GM12865 (cell line): ENCODE results near the gene SKP2.

Experiments
- DNase-seq: peaks from one replicate; pipeline ENCODE4 v3.0.0; 2010; ENCODE audit warnings: low read depth
- H3K4me3 ChIP-seq: 2 replicates; pipeline ENCODE4 v1.5.1; 2011; ENCODE audit warnings: mild to moderate bottlenecking, low read depth, low read length, control low read depth
- CTCF ChIP-seq: IDR thresholded peaks from 2 replicates; pipeline ENCODE4 v1.5.1; 2011; ENCODE audit warnings: low read length, control low read depth, low read depth, inconsistent platforms; ENCODE audit not compliant: insufficient read depth; ENCODE audit errors: missing control alignments

The SKP2 gene

GRCh38 chr5:36208786-36209185 is 56.9 kb downstream of the SKP2 start:
- TF ChIP-seq CTCF, result no peak
- DNase-seq, result no peak
- H3K4me3 ChIP-seq, result no peak overlapping the region

GRCh38 chr5:36209664-36210063 is 57.8 kb downstream of the SKP2 start:
- H3K4me3 ChIP-seq, result no peak overlapping the region
- no peak for TF ChIP-seq CTCF
- no peak for DNase-seq

GRCh38 chr5:36214436-36214835 is 62.5 kb downstream of the SKP2 start:
- TF ChIP-seq CTCF, result no peak
- no peak for DNase-seq
- no peak overlapping the region for H3K4me3 ChIP-seq

- H3K4me3 ChIP-seq, result no peak overlapping the region
- no peak for DNase-seq
- TF ChIP-seq CTCF, result no peak
Measured at GRCh38 chr5:36215910-36216309, 64.0 kb downstream of the SKP2 start.

GRCh38 chr5:36217567-36217966 is 65.7 kb downstream of the SKP2 start:
- no peak for TF ChIP-seq CTCF
- DNase-seq, result no peak
- H3K4me3 ChIP-seq, result no peak overlapping the region

GRCh38 chr5:36217988-36218387 is 66.1 kb downstream of the SKP2 start:
- TF ChIP-seq CTCF, result no peak
- H3K4me3 ChIP-seq, result no peak overlapping the region
- DNase-seq, result no peak

- no peak for DNase-seq
- no peak for TF ChIP-seq CTCF
- no peak overlapping the region for H3K4me3 ChIP-seq
Measured at GRCh38 chr5:36222620-36223019, 70.7 kb downstream of the SKP2 start.
